ENCODE measurements around the gene OR10H4.

The OR10H4 gene

GRCh38 chr19:15913830-15914229 is 35.0 kb upstream of the OR10H4 start:
- TF ChIP-seq, protein P1, sequence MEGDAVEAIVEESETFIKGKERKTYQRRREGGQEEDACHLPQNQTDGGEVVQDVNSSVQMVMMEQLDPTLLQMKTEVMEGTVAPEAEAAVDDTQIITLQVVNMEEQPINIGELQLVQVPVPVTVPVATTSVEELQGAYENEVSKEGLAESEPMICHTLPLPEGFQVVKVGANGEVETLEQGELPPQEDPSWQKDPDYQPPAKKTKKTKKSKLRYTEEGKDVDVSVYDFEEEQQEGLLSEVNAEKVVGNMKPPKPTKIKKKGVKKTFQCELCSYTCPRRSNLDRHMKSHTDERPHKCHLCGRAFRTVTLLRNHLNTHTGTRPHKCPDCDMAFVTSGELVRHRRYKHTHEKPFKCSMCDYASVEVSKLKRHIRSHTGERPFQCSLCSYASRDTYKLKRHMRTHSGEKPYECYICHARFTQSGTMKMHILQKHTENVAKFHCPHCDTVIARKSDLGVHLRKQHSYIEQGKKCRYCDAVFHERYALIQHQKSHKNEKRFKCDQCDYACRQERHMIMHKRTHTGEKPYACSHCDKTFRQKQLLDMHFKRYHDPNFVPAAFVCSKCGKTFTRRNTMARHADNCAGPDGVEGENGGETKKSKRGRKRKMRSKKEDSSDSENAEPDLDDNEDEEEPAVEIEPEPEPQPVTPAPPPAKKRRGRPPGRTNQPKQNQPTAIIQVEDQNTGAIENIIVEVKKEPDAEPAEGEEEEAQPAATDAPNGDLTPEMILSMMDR (conservative IDR thresholded peaks at IDR 0.05): no peak
- no peak overlapping the region for H3K27ac ChIP-seq

- H3K27ac ChIP-seq: no peak overlapping the region
- TF ChIP-seq, protein P1 (conservative IDR thresholded peaks at IDR 0.05): no peak
- no peak for TF ChIP-seq ZFX (IDR thresholded peaks at IDR 0.05)
Observed at GRCh38 chr19:15915109-15915508, 33.7 kb upstream of the OR10H4 start.

DNA sequence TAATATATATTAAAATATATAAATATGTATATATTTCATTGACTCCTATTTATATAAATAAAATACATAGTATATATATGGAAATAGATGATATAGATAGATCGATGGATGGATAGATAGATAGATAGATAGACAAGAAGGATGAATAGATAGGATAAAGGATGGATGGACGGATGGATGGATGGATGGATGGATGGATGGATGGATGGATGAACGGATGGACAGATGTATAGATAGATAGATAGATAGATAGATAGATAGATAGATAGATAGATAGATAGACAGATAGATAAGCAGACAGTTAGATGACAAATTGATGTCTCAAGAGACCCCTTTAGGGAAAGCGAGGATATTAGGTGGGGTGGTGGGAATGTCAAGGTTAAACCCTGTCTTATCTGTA is 29.6 kb upstream of the OR10H4 start:
- TF ChIP-seq, protein P1 (conservative IDR thresholded peaks at IDR 0.05): no peak
- TF ChIP-seq ZFX (IDR thresholded peaks at IDR 0.05): no peak

DNA sequence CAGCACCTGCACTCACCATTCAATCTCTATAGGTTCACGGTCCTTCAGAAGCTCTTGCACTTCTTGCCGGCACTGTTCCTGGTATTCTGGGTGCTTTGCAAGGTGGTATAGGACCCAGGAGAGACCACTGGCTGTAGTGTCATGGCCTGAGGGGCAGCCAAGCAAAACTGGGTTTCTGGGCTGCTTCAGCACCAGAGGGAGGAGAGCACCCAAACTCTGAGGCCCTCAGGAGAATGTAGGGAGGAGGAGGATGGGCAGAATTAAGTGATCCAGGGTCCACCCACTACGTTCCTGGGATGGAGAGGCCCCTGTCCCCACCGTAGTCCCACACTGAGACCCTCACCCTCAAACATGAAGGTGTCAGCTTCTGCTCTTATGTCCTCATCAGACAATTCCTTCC is 26.8 kb upstream of the OR10H4 start:
- TF ChIP-seq, protein P1 (conservative IDR thresholded peaks at IDR 0.05): no peak
- TF ChIP-seq ZFX (IDR thresholded peaks at IDR 0.05): no peak
- H3K27ac ChIP-seq: no peak overlapping the region

More for the DNA sequence above, 29.6 kb upstream of the OR10H4 start:
- no peak overlapping the region for H3K27ac ChIP-seq

GRCh38 chr19:15923702-15924101 is 25.1 kb upstream of the OR10H4 start:
- TF ChIP-seq, protein P1 (conservative IDR thresholded peaks at IDR 0.05): no peak
- no peak for TF ChIP-seq ZFX (IDR thresholded peaks at IDR 0.05)
- no peak overlapping the region for H3K27ac ChIP-seq

DNA sequence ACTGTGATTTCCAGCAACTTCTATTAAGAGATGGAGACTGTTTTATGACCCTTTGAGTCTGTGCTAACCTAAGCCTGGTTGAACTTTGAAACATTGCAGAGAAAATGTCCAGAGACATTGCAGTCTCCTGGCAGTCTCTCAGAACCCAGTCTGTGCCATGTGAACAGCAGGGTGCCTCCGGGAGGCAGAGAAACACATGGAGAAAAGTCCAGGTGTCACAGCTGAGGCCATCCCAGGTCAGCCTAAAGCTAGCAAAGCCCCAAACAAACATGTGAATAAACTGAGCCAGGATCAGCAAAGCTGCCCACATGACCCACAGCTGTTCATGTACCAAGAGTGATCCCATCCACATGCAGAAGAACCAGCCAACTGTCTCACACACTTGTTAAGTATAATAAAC is 22.3 kb upstream of the OR10H4 start:
- no peak overlapping the region for H3K27ac ChIP-seq
- TF ChIP-seq, protein P1 (conservative IDR thresholded peaks at IDR 0.05): no peak
- no peak for TF ChIP-seq ZFX (IDR thresholded peaks at IDR 0.05)

- H3K27ac ChIP-seq: no peak overlapping the region
Observed at GRCh38 chr19:15928321-15928720, 20.5 kb upstream of the OR10H4 start.

GRCh38 chr19:15933761-15934331 is 15.0 kb upstream of the OR10H4 start:
- peak overlapping the region; percentile 83 for H3K27ac ChIP-seq

More at GRCh38 chr19:15928321-15928720, 20.5 kb upstream of the OR10H4 start:
- no peak for TF ChIP-seq ZFX (IDR thresholded peaks at IDR 0.05)
- TF ChIP-seq, protein P1 (conservative IDR thresholded peaks at IDR 0.05): no peak

Measured in C4-2B (cell line).